B cell (primary cell): ENCODE data around the gene SCYGR4. TPM values are rescaled to one million over a fixed set of nuclear protein-coding genes. Genes with fewer than 3 reads are reported as not detected.
"Not testable (repeated sequence)": the region's sequence is repeated elsewhere in the genome, so short reads cannot be mapped to it uniquely, and the experiment has no call there.

ENCODE experiments used
- ATAC-seq: fragments of 200-7000 bp; cut with Tn5 transposase; one replicate; pipeline ENCODE4 v1.10.0; 2021; ENCODE audit warnings: low read depth, mild to moderate bottlenecking, moderate number of reproducible peaks, moderate library complexity
- CTCF ChIA-PET: fragments of 350-600 bp; sonication (Branson Sonifier 250); formaldehyde crosslinking; loops from one replicate; lab custom pipeline; 2021; ENCODE audit warnings: antibody characterized with exemption, inconsistent platforms; lab: Charles Lee
- POLR2A ChIA-PET: fragments of 350-600 bp; sonication (Branson Sonifier 250); formaldehyde crosslinking; loops from one replicate; lab custom pipeline; 2021; ENCODE audit warnings: antibody characterized with exemption; lab: Charles Lee
- DNase-seq: peaks from one replicate; pipeline ENCODE4 v3.0.0; 2013
- H2AFZ ChIP-seq: 2 replicates; pipeline ENCODE4 v1.6.1; 2012; ENCODE audit warnings: mild to moderate bottlenecking, low read depth, low read length; ENCODE audit not compliant: insufficient read depth, poor library complexity, severe bottlenecking
- H3K27ac ChIP-seq, 2 donors: 1 replicate in 1 of 2; 2 replicates in 1 of 2; pipeline ENCODE4 v1.5.1; 2012 to 2013; ENCODE audit warnings: low read length in 2 of 2, mild to moderate bottlenecking in 2 of 2, moderate library complexity in 1 of 2
- H3K27me3 ChIP-seq, 4 experiments: fragments of 200-600 bp in 1 of 4; sonication (generic) in 1 of 4; replicated peaks in 1 of 4; 1 replicate in 2 of 4; 2 replicates in 2 of 4; pipeline versions ENCODE4 v1.6.1 to v1.7.0; 2013 to 2016; ENCODE audit warnings: low read length in 3 of 4, mild to moderate bottlenecking in 2 of 4, mixed read lengths in 1 of 4, moderate library complexity in 1 of 4; ENCODE audit not compliant: insufficient read depth in 4 of 4, control insufficient read depth in 3 of 4; ENCODE audit errors: control extremely low read depth in 1 of 4
- H3K36me3 ChIP-seq, 2 experiments: replicated peaks in 1 of 2; 1 replicate in 1 of 2; 2 replicates in 1 of 2; pipeline versions ENCODE4 v1.6.1 to v1.7.1; 2013; ENCODE audit warnings: low read length in 1 of 2; ENCODE audit not compliant: insufficient read depth in 2 of 2, control insufficient read depth in 1 of 2; ENCODE audit errors: control extremely low read depth in 1 of 2, extremely low read depth in 1 of 2
- H3K4me1 ChIP-seq, 2 donors: fragments of 200-600 bp in 1 of 2; sonication (generic) in 1 of 2; 1 replicate in 1 of 2; 2 replicates in 1 of 2; pipeline versions ENCODE4 v1.5.1 to v1.6.1; 2013 to 2017; ENCODE audit warnings: low read length in 2 of 2; ENCODE audit not compliant: control insufficient read depth in 2 of 2, insufficient read depth in 2 of 2
- H3K4me2 ChIP-seq: replicated peaks from 2 replicates; pipeline ENCODE3; 2012; ENCODE audit warnings: mild to moderate bottlenecking, low read depth, low read length; ENCODE audit not compliant: poor library complexity, severe bottlenecking
- H3K4me3 ChIP-seq, 5 experiments: fragments of 200-600 bp in 1 of 5; sonication (generic) in 1 of 5; 1 replicate in 3 of 5; 2 replicates in 2 of 5; pipeline versions ENCODE4 v1.5.1 to v1.7.0; 2011 to 2016; ENCODE audit warnings: low read length in 4 of 5, mild to moderate bottlenecking in 4 of 5, low read depth in 2 of 5, control low read depth in 1 of 5, moderate library complexity in 1 of 5; ENCODE audit not compliant: insufficient read depth in 1 of 5; ENCODE audit errors: control extremely low read depth in 1 of 5, extremely low read depth in 1 of 5
- H3K79me2 ChIP-seq: fragments of 200-600 bp; sonication (generic); one replicate; pipeline ENCODE4 v1.6.0; 2016; ENCODE audit warnings: low read length; ENCODE audit not compliant: control insufficient read depth, insufficient read depth
- H3K9ac ChIP-seq: fragments of 200-600 bp; sonication (generic); 2 replicates; pipeline ENCODE4 v1.6.1; 2017; ENCODE audit warnings: mild to moderate bottlenecking, low read length, moderate library complexity
- H3K9me3 ChIP-seq, 3 donors: one replicate each; pipeline versions ENCODE4 v1.6.1 to v1.7.1; 2013; ENCODE audit warnings: low read length in 2 of 3; ENCODE audit not compliant: control insufficient read depth in 2 of 3, insufficient read depth in 1 of 3; ENCODE audit errors: control extremely low read depth in 1 of 3
- H4K20me1 ChIP-seq: 2 replicates; pipeline ENCODE4 v1.6.0; 2012; ENCODE audit warnings: mild to moderate bottlenecking, low read length; ENCODE audit not compliant: insufficient read depth, control insufficient read depth, poor library complexity, severe bottlenecking
- H3K27ac Mint-ChIP-seq: one replicate; pipeline ENCODE4 v1.8.0; 2021; ENCODE audit warnings: mixed read lengths
- H3K27me3 Mint-ChIP-seq: one replicate; pipeline ENCODE4 v1.8.0; 2021; ENCODE audit warnings: mixed read lengths
- H3K4me1 Mint-ChIP-seq: one replicate; pipeline ENCODE4 v1.8.0; 2021; ENCODE audit warnings: mixed read lengths
- H3K4me3 Mint-ChIP-seq: one replicate; pipeline ENCODE4 v1.8.0; 2021; ENCODE audit warnings: mixed read lengths
- H3K9me3 Mint-ChIP-seq: one replicate; pipeline ENCODE4 v1.8.0; 2022; ENCODE audit warnings: mixed read lengths; ENCODE audit not compliant: insufficient read depth
- EZH2 ChIP-seq: IDR thresholded peaks from 2 replicates; pipeline ENCODE4 v1.6.1; 2012; ENCODE audit warnings: borderline replicate concordance, low read depth, mild to moderate bottlenecking, moderate library complexity, low read length; ENCODE audit not compliant: insufficient read depth, poor library complexity, severe bottlenecking
- WGBS: methylation state at CpG from one replicate; pipeline ENCODE4 v1.1.5; 2013; ENCODE audit warnings: missing lambda C conversion rate; ENCODE audit not compliant: insufficient coverage; 5-methylcytosine and 5-hydroxymethylcytosine counted together
- intact Hi-C: fragments of 100-400 bp; cut with micrococcal nuclease; formaldehyde crosslinking; loops from one replicate; pipeline ENCODE4 v1.10.0; 2022
- polyA plus RNA-seq: library from polyadenylated mRNA; depleted of rRNA; stranded (reverse); fragments of >200 nt; gene quantifications from 2 replicates; pipeline ENCODE4 v1.2.3, GENCODE V29; 2012
- total RNA-seq, 2 donors: library from RNA; stranded (reverse); fragments of 120-200 nt in 1 of 2; gene quantifications; 1 replicate in 1 of 2; 2 replicates in 1 of 2; pipeline versions ENCODE4 v1.2.3 to v1.2.4, GENCODE V29; 2013 to 2022
- TF ChIP-seq, protein P1 (sequence below): fragments of 200-600 bp; IDR thresholded peaks from one replicate; pipeline ENCODE4 v1.8.0; 2022; ENCODE audit warnings: antibody characterized with exemption, mild to moderate bottlenecking

Gene SCYGR4
- total and polyA plus RNA-seq, 2 donors (not counting 1 experiment from before 2014, with no cell fraction given) = not detected

DNA sequence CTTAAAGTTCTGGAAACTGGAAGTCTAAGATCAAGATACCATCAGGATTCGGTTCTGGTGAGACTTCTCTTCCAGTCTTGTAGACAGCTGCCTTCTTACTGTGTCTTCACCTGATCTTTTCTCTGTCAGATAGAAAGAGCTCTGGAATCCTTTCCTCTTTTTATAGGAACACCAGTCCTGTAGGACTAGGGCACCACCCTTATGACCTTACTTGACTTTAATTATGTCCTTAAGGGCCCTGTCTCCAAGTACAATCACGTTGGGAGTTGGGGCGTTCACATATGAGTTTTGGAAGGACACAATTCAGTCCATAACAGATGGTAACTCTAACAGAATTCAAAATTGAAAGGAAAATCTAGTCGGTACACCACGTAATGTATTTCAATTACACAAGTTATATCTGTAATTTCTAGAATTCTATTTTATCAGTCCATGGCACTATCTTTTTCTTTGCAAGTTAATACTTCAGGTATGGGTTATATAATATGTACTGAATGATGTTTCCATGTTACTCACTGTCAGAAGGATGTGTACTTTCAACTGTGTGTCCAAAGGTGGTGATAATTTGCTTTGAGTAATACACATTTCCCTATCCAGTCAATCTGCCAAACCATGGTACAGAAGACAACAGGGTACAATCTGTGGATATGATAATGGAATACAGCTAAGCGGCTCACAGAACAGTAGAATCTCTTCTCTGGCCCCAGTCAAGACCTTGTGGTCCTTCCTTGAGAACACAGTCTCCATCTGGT, 48.1 kb downstream of the SCYGR4 start:
- TF ChIP-seq, protein P1, sequence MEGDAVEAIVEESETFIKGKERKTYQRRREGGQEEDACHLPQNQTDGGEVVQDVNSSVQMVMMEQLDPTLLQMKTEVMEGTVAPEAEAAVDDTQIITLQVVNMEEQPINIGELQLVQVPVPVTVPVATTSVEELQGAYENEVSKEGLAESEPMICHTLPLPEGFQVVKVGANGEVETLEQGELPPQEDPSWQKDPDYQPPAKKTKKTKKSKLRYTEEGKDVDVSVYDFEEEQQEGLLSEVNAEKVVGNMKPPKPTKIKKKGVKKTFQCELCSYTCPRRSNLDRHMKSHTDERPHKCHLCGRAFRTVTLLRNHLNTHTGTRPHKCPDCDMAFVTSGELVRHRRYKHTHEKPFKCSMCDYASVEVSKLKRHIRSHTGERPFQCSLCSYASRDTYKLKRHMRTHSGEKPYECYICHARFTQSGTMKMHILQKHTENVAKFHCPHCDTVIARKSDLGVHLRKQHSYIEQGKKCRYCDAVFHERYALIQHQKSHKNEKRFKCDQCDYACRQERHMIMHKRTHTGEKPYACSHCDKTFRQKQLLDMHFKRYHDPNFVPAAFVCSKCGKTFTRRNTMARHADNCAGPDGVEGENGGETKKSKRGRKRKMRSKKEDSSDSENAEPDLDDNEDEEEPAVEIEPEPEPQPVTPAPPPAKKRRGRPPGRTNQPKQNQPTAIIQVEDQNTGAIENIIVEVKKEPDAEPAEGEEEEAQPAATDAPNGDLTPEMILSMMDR = no peak
- TF ChIP-seq EZH2 = no peak

DNA sequence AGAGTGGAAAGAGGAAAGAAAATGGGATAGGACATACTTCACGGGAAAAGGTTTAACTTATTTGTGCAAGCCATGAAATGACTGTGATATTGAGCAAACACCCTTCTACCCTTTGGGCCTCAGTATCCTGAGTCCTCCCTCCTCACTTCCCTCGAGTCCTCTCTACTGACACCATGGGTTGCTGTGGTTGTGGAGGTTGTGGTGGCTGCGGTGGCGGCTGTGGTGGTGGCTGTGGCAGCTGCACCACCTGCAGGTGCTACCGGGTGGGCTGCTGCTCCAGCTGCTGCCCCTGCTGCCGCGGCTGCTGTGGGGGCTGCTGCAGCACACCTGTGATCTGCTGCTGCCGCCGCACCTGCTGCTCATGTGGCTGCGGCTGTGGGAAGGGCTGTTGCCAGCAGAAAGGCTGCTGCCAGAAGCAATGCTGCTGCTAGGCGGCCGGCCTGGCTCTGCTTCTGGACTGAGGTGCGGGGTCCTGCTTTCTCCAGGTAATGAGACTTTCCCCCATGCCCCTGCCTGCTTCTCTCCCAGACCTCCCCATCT, 49.4 kb downstream of the SCYGR4 start, which contains the start of gene SCYGR5:
Gene SCYGR5, plus strand, starts transcription at position 174 of the 540 bp plus-strand sequence. Its CDS starts 0 bp downstream, at position 174.
- H3K4me1 Mint-ChIP-seq, H3K36me3 ChIP-seq, H3K4me1 ChIP-seq, intact Hi-C loops, H3K27ac Mint-ChIP-seq, H2AFZ ChIP-seq, H4K20me1 ChIP-seq, POLR2A ChIA-PET, H3K27me3 ChIP-seq, ATAC-seq, H3K4me3 Mint-ChIP-seq, H3K4me2 ChIP-seq, H3K4me3 ChIP-seq, H3K27ac ChIP-seq, H3K9me3 Mint-ChIP-seq, H3K9ac ChIP-seq, DNase-seq, H3K9me3 ChIP-seq, H3K79me2 ChIP-seq: not testable (repeated sequence)
- peaks cover 10% of the 10 kb centered on the region for H3K27me3 Mint-ChIP-seq
- CTCF ChIA-PET = interaction anchor here (1.0 to 1.6 kb wide), 2 partner anchors 9 to 194 kb away, joined by 3 to 5 read pairs; no protein-coding TSS in a partner anchor
- WGBS = 75% methylated on average over 8 of the region's 13 CpGs

More for the DNA sequence above, 48.1 kb downstream of the SCYGR4 start:
- no peaks in the 10 kb centered on the region for H4K20me1 ChIP-seq
- DNase-seq = no peak
- H3K4me3 ChIP-seq = no peak overlapping the region
- H3K27me3 ChIP-seq = no peaks in the 10 kb centered on the region
- no peak for ATAC-seq
- H3K79me2 ChIP-seq = no peaks in the 10 kb centered on the region
- Mint-ChIP-seq H3K4me3 (no peak overlapping the region), H3K9me3 (no peaks in the 10 kb centered on the region), H3K27ac (no peak overlapping the region), H3K4me1 (no peaks in the 10 kb centered on the region), H3K27me3 (peaks cover 8% of the 10 kb centered on the region)
- no peak overlapping the region for H3K4me2 ChIP-seq
- H3K9ac ChIP-seq = no peak overlapping the region
- H3K27ac ChIP-seq = no peak overlapping the region
- no peaks in the 10 kb centered on the region for H3K9me3 ChIP-seq
- CTCF ChIA-PET = no interaction called here
- WGBS = 90% methylated on average over 4 of the region's 6 CpGs
- intact Hi-C loops = no loop called here
- POLR2A ChIA-PET = no interaction called here
- no peaks in the 10 kb centered on the region for H3K4me1 ChIP-seq
- no peak overlapping the region for H2AFZ ChIP-seq
- no peaks in the 10 kb centered on the region for H3K36me3 ChIP-seq

Other genes starting within 250 kb of the SCYGR4 start
- gene TM4SF20, start 238.2 kb upstream of the SCYGR4 start, total RNA-seq = not detected in 2 replicates
- gene TM4SF20, start 238.2 kb upstream of the SCYGR4 start, polyA plus RNA-seq = not detected in 2 replicates
- gene SCYGR1, start 229.5 kb upstream of the SCYGR4 start, total RNA-seq = not detected in 2 replicates
- not detected in 2 replicates for gene SCYGR1, start 229.5 kb upstream of the SCYGR4 start, polyA plus RNA-seq
- 83.3 and 95.0 TPM in 2 replicates for gene AGFG1, start 145.3 kb upstream of the SCYGR4 start, total RNA-seq
- 21.3 and 28.7 TPM in 2 replicates for gene AGFG1, start 145.3 kb upstream of the SCYGR4 start, polyA plus RNA-seq
- gene SCYGR2, start 18.6 kb upstream of the SCYGR4 start, total RNA-seq = not detected in 2 replicates
- gene SCYGR2, start 18.6 kb upstream of the SCYGR4 start, polyA plus RNA-seq = not detected in 2 replicates
- gene SCYGR3, start 2.7 kb upstream of the SCYGR4 start, total RNA-seq = not detected in 2 replicates
- not detected in 2 replicates for gene SCYGR3, start 2.7 kb upstream of the SCYGR4 start, polyA plus RNA-seq
- gene SCYGR5, start 49.3 kb downstream of the SCYGR4 start, total RNA-seq = not detected in 2 replicates
- not detected in 2 replicates for gene SCYGR5, start 49.3 kb downstream of the SCYGR4 start, polyA plus RNA-seq
- not detected in 2 replicates for gene SLC19A3, start 100.5 kb downstream of the SCYGR4 start, total RNA-seq
- gene SLC19A3, start 100.5 kb downstream of the SCYGR4 start, polyA plus RNA-seq = not detected in 2 replicates
- gene SCYGR6, start 107.3 kb downstream of the SCYGR4 start, total RNA-seq = not detected in 2 replicates
- gene SCYGR6, start 107.3 kb downstream of the SCYGR4 start, polyA plus RNA-seq = not detected in 2 replicates
- not detected in 2 replicates for gene SCYGR7, start 110.8 kb downstream of the SCYGR4 start, total RNA-seq
- gene SCYGR7, start 110.8 kb downstream of the SCYGR4 start, polyA plus RNA-seq = not detected in 2 replicates
- not detected in 2 replicates for gene SCYGR8, start 128.4 kb downstream of the SCYGR4 start, total RNA-seq
- not detected in 2 replicates for gene SCYGR8, start 128.4 kb downstream of the SCYGR4 start, polyA plus RNA-seq
- gene CCL20, start 196.3 kb downstream of the SCYGR4 start, total RNA-seq = not detected in 2 replicates
- 0.26 and 0.31 TPM in 2 replicates for gene CCL20, start 196.3 kb downstream of the SCYGR4 start, polyA plus RNA-seq